ENCODE measurements around the gene SYTL2.

DNA sequence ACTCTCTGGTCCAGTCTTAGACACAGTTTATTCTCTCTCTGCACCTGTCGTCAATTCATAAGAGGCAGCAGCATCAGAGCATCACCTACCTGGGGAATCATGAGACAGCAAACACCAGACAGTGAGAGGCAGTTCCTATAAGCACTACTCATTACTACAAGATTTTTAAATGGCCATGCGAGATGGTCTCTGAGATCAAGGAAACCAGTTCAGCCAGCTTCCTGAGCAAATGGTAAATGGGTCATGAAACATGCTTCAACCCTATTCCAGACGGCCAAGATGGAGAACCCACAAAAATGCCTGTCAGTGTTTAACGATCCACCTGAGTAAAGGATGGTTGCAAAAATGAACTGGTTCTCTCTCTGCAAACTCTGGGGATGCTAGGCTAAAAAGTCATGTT is 52.9 kb downstream of the SYTL2 start:
- TF ChIP-seq POLR2AphosphoS5 (IDR thresholded peaks at IDR 0.05): no peak
- TF ChIP-seq, protein P1, sequence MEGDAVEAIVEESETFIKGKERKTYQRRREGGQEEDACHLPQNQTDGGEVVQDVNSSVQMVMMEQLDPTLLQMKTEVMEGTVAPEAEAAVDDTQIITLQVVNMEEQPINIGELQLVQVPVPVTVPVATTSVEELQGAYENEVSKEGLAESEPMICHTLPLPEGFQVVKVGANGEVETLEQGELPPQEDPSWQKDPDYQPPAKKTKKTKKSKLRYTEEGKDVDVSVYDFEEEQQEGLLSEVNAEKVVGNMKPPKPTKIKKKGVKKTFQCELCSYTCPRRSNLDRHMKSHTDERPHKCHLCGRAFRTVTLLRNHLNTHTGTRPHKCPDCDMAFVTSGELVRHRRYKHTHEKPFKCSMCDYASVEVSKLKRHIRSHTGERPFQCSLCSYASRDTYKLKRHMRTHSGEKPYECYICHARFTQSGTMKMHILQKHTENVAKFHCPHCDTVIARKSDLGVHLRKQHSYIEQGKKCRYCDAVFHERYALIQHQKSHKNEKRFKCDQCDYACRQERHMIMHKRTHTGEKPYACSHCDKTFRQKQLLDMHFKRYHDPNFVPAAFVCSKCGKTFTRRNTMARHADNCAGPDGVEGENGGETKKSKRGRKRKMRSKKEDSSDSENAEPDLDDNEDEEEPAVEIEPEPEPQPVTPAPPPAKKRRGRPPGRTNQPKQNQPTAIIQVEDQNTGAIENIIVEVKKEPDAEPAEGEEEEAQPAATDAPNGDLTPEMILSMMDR (IDR thresholded peaks at IDR 0.05): no peak
- TF ChIP-seq POLR2A (IDR thresholded peaks at IDR 0.05): no peak

Data from stomach (tissue), 4 donors.